KMS-11 (cell line): ENCODE measurements around the gene PMFBP1.

Experiments used
- H2AFZ ChIP-seq: fragments of 200-600 bp; sonication (generic); 2 replicates; pipeline ENCODE4 v1.6.1; 2016; ENCODE audit warnings: antibody characterized with exemption, mixed run types, low read depth
- H3K27ac ChIP-seq: fragments of 200-600 bp; sonication (generic); 2 replicates; pipeline ENCODE4 v1.6.1; 2016; ENCODE audit warnings: mild to moderate bottlenecking, mixed run types
- H3K27me3 ChIP-seq: fragments of 200-600 bp; sonication (generic); 2 replicates; pipeline ENCODE4 v1.6.1; 2017; ENCODE audit warnings: mild to moderate bottlenecking, low read depth, mixed run types, moderate library complexity; ENCODE audit not compliant: insufficient read depth
- H3K36me3 ChIP-seq: fragments of 200-600 bp; sonication (generic); 2 replicates; pipeline ENCODE4 v1.6.1; 2017; ENCODE audit warnings: mild to moderate bottlenecking, mixed run types; ENCODE audit not compliant: insufficient read depth
- H3K4me1 ChIP-seq: fragments of 200-600 bp; sonication (generic); 2 replicates; pipeline ENCODE4 v1.6.1; 2016; ENCODE audit warnings: mild to moderate bottlenecking, low read depth, mixed run types; ENCODE audit not compliant: poor library complexity, severe bottlenecking
- H3K4me2 ChIP-seq: fragments of 200-600 bp; sonication (generic); 2 replicates; pipeline ENCODE4 v1.7.0; 2016; ENCODE audit warnings: mild to moderate bottlenecking, mixed run types
- H3K4me3 ChIP-seq: fragments of 200-600 bp; sonication (generic); IDR thresholded peaks from 2 replicates; pipeline ENCODE4 v1.6.1; 2017; ENCODE audit warnings: low read depth, low read length, mixed read lengths; ENCODE audit not compliant: insufficient read depth
- H3K79me2 ChIP-seq: fragments of 200-600 bp; sonication (generic); 2 replicates; pipeline ENCODE4 v1.6.1; 2016; ENCODE audit warnings: low read depth, mixed run types; ENCODE audit not compliant: insufficient read depth
- H3K9ac ChIP-seq: fragments of 200-600 bp; sonication (generic); 2 replicates; pipeline ENCODE4 v1.6.1; 2016; ENCODE audit warnings: mild to moderate bottlenecking, mixed run types
- H4K20me1 ChIP-seq: fragments of 200-600 bp; sonication (generic); 2 replicates; pipeline ENCODE4 v1.6.1; 2016; ENCODE audit warnings: mild to moderate bottlenecking, mixed run types; ENCODE audit not compliant: insufficient read depth
- CTCF ChIP-seq: fragments of 200-600 bp; sonication (generic); conservative IDR thresholded peaks from 2 replicates; pipeline ENCODE4 v1.6.1; 2017; ENCODE audit warnings: low read depth, mild to moderate bottlenecking, antibody characterized with exemption, low read length, moderate library complexity, mixed read lengths

PMFBP1 gene

DNA sequence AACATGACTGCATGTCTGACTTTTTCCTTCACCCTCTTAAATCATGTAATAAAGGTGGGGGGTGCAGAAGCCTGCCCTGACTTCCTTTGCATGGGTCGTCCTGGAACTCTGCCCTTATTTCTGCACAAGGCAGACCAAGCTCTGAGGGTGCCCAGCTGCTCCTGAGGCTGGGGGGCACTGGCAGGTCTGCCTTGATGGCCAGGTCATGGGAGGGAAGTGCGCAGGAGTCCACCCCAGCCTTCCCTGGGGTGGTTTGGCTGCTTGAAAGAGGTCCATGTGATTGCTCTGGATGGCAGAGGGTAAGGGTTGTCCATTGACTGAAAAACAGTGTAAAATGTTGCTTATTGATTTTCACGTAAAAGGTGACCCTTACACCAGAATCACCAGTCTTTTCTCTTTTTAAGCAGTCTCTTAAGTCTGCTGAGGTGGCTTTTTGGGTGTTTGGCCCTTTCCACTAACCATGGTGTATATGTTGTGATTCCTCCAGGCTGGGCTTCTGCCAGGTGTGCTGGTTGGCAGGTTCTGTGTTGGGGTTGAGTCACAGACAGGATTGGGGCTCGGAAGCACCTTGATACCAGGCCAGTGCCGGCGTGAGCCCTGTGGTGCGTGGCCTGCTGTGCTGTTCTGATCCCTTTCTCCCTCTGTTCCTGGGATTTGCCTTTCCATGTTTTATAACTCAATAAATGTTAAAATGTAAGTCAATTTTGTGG lies 58.9 kb downstream of the PMFBP1 start:
- Histone ChIP-seq H3K4me2 (no peak overlapping the region), H3K79me2 (no peaks in the 10 kb centered on the region), H3K27me3 (no peaks in the 10 kb centered on the region), H3K27ac (no peak overlapping the region), H3K36me3 (no peaks in the 10 kb centered on the region), H2AFZ (no peak overlapping the region), H3K4me3 (no peak overlapping the region), H3K4me1 (no peaks in the 10 kb centered on the region), H4K20me1 (no peaks in the 10 kb centered on the region), H3K9ac (no peak overlapping the region)
- no peak for TF ChIP-seq CTCF

DNA sequence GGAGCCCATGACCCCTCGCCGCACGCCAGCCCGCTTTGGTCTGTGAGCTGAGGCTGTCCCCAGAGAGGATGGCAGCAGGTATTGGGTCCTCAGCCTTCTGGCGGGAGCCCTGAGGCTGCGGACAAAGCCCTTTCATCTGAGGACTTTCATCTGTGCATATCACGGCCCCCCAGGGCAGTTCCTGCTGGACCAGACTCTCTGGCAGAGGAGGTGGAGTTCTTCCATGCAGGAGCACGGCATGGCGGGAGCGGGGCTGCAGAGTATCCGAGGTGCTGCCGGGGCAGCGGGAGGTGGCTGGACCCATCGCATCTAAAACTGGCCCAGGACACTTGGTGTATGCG lies 59.5 kb downstream of the PMFBP1 start:
- Histone ChIP-seq H3K27me3 (no peaks in the 10 kb centered on the region), H3K4me1 (no peaks in the 10 kb centered on the region), H3K79me2 (no peaks in the 10 kb centered on the region), H3K4me2 (no peak overlapping the region), H2AFZ (no peak overlapping the region), H3K27ac (no peak overlapping the region), H4K20me1 (no peaks in the 10 kb centered on the region), H3K36me3 (no peaks in the 10 kb centered on the region), H3K9ac (no peak overlapping the region), H3K4me3 (no peak overlapping the region)
- no peak for TF ChIP-seq CTCF

GRCh38 chr16:72111657-72112451 lies 60.1 kb downstream of the PMFBP1 start:
- no peak for TF ChIP-seq CTCF
- Histone ChIP-seq H3K4me3 (no peak overlapping the region), H3K27me3 (no peaks in the 10 kb centered on the region), H3K4me1 (no peaks in the 10 kb centered on the region), H3K36me3 (no peaks in the 10 kb centered on the region), H2AFZ (no peak overlapping the region), H3K27ac (no peak overlapping the region), H3K79me2 (no peaks in the 10 kb centered on the region), H3K4me2 (no peak overlapping the region), H3K9ac (no peak overlapping the region), H4K20me1 (no peaks in the 10 kb centered on the region)

DNA sequence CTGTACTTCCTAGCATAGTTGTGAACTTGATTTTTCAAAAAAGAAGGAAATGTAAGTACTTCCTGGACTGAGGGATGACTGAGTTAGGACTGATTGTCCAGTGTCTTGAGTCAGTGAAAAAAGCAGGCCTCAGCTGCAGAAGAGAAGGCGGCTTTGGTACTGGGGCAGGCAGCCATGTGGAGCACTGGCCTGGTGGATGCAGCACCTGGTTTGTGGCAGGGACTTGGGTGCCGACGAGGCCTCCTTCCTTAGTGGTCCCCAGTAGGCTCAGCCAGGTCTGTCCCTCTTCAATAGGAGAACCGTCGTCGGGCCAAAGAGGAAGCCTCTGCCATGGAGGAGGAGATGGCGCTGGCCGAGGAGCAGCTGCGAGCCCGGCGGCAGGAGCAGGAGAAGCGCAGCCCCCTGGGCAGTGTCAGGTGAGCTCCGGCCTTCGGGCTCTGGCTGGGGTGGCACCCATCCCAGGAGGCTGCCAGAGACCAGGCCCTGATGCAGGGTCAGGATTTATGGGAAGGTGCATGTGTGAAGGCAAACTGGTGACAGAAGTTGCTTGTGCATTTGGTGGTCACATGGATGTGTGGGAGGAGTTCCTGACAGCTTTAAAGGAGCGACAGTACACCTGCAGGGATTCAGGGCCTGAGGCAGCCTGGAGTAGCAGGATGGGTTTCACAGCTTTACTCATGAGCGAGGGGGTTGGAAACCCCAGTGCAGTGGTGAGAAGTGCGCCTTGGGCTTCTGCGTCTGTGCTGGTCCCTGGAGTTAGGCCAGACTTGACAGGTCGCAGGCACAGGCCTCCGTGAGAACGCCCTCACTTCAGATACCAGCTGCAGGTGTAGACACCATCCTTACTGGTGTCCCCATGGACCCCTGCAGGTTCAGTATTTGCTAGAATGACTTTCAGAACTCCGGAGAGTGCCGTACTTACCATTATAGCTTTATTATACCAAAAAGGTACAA lies 61.0 kb downstream of the PMFBP1 start:
- Histone ChIP-seq H3K4me2 (no peak overlapping the region), H3K9ac (no peak overlapping the region), H2AFZ (no peak overlapping the region), H3K4me3 (no peak overlapping the region), H3K27me3 (no peaks in the 10 kb centered on the region), H3K79me2 (no peaks in the 10 kb centered on the region), H3K36me3 (0 out of 2 replicates have a peak, but pooled peaks cover 6% of the 10 kb centered on the region), H3K27ac (no peak overlapping the region), H3K4me1 (no peaks in the 10 kb centered on the region), H4K20me1 (no peaks in the 10 kb centered on the region)
- no peak for TF ChIP-seq CTCF
